ENCODE measurements around the gene OR9A4. TPM values are rescaled to one million over a fixed set of nuclear protein-coding genes. Genes with fewer than 3 reads are reported as not detected.
"Not testable (repeated sequence)": the region's sequence is repeated elsewhere in the genome, so short reads cannot be mapped to it uniquely, and the experiment has no call there.

Gene OR9A4
- total RNA-seq (2014; rRNA removed; shearing (Covaris generic)): not detected in 2 replicates

DNA sequence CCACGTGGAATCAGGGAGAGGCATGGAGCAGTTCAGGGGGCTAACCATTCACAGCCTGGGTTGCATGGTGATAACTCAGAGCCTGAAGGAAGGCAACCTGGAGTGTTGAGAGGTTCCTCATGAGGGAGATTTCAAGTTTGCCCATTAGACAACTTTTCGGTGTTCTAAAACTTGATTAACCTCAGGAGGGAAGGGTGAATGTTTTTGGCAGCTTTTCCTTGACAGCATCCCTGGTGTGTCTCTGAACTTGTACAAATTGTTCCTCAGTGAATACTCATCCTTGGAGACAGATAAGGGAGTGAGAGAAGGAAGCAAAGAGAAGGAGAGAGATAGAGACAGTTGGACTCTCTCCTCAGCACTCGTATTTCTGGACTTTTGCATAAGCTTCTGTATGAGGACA lies at the start of gene OR9A4:
OR9A4 (plus strand) TSS at position 301 of the 400 bp plus-strand sequence. CDS start 2,477 bp downstream, outside the sequence.
- no peak for DNase-seq (ENCODE audit: low spot score)

- DNase-seq (ENCODE audit: low spot score): no peak
Measured at GRCh38 chr7:141866974-141867373, 49.2 kb upstream of the OR9A4 start.

DNA sequence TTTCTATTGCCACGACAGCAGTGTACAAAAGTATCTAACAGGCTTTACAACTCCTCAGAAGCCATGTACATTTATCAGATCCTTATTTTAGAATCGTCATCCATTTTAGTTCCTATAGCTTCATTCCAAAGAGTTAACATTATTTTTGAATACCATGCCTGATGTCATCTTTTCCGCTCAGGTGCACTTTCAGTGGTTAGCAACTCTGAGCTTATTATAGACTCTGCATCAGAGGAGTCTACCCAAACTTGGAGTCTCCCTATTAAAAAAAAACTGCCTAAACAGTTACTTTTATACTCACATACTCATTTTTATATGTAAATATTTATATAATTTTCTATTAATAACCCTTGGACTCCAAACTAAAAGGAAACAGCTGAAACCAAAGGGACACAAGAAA lies 43.3 kb upstream of the OR9A4 start:
- DNase-seq (ENCODE audit: low spot score): no peak

GRCh38 chr7:141874787-141875186 lies 41.4 kb upstream of the OR9A4 start:
- DNase-seq (ENCODE audit: low spot score): no peak

DNA sequence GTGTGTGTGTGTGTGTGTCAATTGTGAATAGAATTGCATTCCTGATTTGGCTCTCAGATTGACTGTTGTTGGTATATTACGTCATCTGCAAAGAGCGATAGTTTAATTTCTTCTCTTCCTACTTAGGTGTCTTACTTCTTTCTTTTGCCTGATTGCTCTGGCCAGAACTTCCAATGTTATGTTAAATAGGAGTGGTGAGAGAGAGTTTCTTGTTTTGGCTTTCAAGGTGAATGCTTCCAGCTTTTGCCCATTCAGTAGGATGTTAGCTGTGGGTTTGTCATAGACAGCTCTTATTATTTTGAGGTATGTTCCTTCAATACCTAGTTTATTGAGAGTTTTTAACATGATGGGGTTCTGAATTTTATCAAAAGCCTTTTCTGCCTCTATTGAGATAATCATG lies 40.7 kb upstream of the OR9A4 start:
- DNase-seq (ENCODE audit: low spot score): no peak

DNA sequence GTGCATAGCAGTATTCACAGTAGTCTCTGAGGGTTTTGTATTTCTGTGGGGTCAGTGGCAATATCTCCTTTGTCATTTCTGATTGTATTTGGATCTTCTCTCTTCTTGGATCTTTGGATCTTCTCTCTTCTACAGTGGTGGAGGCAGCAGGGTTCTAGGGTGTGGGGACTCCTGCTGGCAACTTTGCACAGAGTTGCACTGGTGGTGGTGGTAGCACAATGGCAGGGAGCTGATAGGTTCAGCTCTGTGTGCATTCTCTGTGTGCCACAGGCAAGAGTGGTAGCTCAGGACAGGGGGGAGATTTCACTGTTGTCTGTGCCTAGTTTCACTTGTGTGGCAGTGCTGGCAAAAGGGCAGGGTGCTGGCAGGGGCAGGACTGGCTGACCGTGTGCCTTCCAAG lies 39.8 kb upstream of the OR9A4 start:
- no peak for DNase-seq (ENCODE audit: low spot score)

DNA sequence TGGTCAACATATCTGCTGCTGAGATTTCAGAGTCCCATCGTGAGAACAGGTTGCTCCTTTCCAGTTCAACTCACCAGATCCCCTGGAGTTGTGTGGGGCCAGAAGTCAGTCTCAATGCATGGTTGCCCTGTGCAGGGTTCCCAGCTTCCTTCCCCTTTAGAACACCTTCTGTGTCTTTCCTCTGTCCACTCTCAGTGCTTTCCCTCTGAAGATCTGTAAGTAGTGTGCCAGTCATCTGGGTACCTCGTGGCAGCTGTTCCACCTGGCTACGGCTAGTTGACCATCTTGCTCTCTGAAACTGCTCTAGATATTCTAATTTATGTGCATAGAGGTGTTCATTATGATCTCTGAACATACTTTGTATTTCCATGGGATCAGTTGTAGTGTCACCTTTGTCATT lies 38.8 kb upstream of the OR9A4 start:
- DNase-seq (ENCODE audit: low spot score): no peak

DNA sequence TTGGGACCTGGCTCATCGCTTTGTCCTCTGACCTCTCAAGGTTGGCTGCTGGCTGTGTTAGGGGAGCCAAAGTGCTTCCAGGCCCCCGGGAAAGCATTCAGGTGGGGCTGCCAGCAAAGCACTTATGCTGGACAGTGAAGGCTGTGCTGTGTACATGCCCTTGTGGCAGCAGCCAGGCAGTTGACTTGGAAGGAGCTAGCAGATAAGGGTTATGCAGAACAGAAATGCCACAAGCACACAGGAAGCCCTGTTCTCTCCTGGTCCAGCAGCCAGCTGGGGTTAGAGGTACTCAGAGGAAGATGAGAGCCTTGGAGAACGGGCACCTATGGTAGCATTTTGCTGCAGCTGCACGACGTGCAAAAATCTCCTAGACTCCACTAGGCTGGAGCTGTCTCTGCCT lies 35.2 kb upstream of the OR9A4 start:
- DNase-seq (ENCODE audit: low spot score): no peak

DNA sequence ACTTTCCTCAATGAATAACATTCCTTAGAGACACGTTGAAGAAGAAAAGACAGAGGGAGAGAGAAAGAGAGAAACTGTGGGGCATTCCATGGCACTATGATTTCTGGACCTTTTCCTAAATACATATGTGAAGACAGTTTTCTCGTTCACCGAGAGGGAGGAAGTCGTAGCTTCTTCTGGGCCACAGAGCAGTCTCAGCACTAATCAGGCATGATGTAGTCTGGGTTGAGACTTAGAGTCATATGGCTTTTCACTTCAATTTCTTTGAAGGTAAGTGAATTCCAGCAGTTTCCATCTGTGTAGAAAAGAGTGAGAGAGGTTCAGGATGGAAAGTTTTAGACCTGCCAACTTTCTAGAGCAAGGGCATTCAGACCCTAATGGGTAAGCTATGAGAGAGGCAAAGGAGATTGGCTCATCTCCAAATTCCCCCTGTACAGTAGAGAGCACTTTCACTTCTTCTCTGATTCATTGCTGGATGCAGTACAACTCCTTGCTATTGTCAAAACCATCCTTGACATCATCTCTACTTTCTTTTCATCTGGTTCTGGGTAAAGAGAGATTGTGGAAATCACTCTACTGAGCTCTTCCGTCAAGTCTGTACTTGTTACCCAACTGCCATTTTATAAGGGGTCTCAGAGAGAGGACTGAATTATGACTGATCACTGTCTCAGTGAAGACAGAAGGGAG lies 31.5 kb upstream of the OR9A4 start:
- DNase-seq (ENCODE audit: low spot score): no peak

GRCh38 chr7:141889321-141889720 lies 26.9 kb upstream of the OR9A4 start:
- no peak for DNase-seq (ENCODE audit: low spot score)

GRCh38 chr7:141891336-141891735 lies 24.9 kb upstream of the OR9A4 start:
- no peak for DNase-seq (ENCODE audit: low spot score)

DNA sequence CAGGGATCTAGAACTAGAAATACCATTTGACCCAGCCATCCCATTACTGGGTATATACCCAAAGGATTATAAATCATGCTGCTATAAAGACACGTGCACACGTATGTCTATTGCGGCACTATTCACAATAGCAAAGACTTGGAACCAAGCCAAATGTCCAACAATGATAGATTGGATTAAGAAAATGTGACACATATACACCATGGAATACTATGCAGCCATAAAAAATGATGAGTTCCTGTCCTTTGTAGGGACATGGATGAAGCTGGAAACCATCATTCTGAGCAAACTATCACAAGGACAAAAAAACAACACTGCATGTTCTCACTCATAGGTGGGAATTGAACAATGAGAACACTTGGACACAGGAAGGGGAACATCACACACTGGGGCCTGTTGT lies 16.8 kb upstream of the OR9A4 start:
- not testable (repeated sequence) for DNase-seq (ENCODE audit: low spot score)

- no peak for DNase-seq (ENCODE audit: low spot score)
Measured at GRCh38 chr7:141906285-141906684, 9.9 kb upstream of the OR9A4 start.

DNA sequence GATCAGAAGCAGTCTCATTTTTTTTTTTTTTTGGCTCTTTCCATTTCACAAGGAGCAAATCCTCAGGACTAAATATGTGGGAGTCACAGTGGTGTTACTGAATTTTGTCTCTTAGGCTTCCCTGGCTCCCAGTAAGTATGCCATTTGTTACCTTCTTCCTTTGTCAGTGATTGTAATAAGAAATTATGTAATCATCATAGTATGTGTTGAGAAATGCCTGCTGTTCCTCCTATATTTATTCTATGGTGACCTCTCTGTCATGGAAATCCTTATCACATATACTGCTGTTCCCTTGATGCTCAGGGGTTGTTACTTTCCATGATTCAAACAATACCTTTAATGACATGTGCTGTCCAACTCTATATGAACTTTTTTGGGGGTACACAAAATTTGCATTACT lies 4.8 kb upstream of the OR9A4 start:
- no peak for DNase-seq (ENCODE audit: low spot score)

DNA sequence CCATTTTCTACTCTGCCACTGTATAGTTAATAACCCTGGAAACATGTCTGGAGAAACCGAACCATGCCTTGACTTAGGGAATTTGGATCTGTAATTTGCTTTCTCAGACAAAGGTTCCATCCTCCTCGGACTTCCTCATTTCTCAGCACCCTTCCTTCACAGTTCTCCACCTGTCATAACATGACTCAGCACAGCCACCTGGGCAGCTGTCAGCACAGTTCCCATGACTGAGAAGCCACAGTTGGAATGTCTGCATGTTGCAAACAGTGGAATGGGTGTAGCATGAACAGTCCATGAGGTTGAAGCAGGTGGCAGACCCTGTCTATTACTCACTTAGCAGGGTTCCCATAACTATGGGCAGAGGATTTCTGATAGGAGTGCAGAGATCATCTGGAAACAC lies 634 bp upstream of the OR9A4 start:
- DNase-seq (ENCODE audit: low spot score): peak; percentile 90

DNA sequence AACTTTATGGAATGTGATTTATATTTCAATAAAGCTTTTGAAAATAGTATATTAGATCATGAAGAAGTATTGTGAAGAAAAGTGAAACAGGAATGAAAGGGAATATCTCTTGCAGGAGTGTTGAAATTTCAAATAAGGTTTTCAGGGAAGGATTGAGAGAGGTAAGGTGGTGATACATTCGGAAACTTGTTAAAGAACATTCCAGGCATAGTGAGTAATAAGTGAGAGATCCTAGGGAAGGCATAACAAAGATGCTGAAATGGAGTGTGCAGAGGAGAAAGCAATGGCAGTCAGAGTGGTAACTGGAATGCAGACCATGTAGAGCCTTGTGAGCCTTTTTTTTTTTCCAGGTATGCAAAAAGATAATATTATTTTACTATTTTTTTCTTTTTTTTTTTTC lies 4.1 kb downstream of the OR9A4 start:
- no peak for DNase-seq (ENCODE audit: low spot score)

- DNase-seq (ENCODE audit: low spot score): no peak
Measured at GRCh38 chr7:141928146-141928844, 12.1 kb downstream of the OR9A4 start.

DNA sequence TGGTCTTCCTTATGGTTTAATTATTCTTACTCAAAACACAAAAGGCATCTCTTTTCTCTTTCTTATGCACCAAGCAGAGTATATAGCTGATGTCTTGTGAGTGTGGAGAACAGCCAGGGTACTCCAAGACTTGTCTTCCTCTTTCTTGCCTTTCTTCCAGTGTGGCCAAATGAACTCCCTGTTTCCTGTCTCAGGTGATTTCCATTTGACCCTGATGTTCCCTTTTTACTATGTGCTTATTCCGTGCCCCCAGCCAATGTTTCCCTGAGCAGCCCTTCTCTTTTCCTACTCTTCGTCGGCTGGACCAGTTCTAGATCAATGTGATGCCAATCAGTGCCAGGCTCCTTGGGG lies 12.6 kb downstream of the OR9A4 start:
- DNase-seq (ENCODE audit: low spot score): no peak

DNA sequence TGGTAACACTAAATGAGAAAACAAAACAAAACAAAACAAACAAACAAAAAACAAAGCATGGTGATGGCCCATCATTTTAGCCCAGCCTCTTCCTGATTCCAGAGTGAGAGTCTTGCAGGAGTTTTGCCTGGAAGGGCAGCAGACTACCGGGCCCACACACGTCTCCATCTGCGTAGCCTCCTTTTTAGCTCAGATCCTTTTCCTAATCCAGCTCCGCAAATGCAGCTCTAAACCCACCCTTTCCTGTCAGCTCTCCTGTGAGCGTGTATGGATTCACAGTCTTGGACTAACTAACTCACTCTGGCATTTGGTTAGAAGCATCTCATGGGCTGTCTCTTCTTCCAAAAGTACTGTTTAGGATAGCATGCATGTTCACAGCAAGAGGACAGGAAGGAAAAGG lies 14.0 kb downstream of the OR9A4 start:
- no peak for DNase-seq (ENCODE audit: low spot score)

GRCh38 chr7:141941075-141941474 lies 24.9 kb downstream of the OR9A4 start:
- DNase-seq (ENCODE audit: low spot score): no peak

- no peak for DNase-seq (ENCODE audit: low spot score)
Measured at GRCh38 chr7:141943846-141944245, 27.6 kb downstream of the OR9A4 start.

- DNase-seq (ENCODE audit: low spot score): no peak
Measured at GRCh38 chr7:141944811-141945210, 28.6 kb downstream of the OR9A4 start.

- DNase-seq (ENCODE audit: low spot score): no peak
Measured at GRCh38 chr7:141945356-141945755, 29.2 kb downstream of the OR9A4 start.

GRCh38 chr7:141946796-141947195 lies 30.6 kb downstream of the OR9A4 start, which contains the start of gene CLEC5A:
CLEC5A (minus strand) TSS chr7:141946974; CDS start chr7:141946292, 682 bp downstream.
- DNase-seq (ENCODE audit: low spot score): no peak
